Gastrocnemius medialis (tissue), 4 donors: ENCODE results near the gene CFAP46. TPM values are rescaled to one million over a fixed set of nuclear protein-coding genes. Genes with fewer than 3 reads are reported as not detected.

Source experiments
- ATAC-seq, 2 donors: fragments of 150-250 bp; one replicate each; pipeline ENCODE4 v1.9.1; 2016
- DNase-seq, 2 donors: peaks; one replicate each; pipeline ENCODE4 v3.0.0-alpha.2; 2019
- H3K27ac ChIP-seq, 4 donors: fragments of 200-600 bp; sonication (generic); 1 replicate in 1 of 4; 2 replicates in 3 of 4; pipeline ENCODE4 v1.5.1; 2016 to 2018; ENCODE audit warnings: mild to moderate bottlenecking in 2 of 4, moderate library complexity in 1 of 4
- H3K27me3 ChIP-seq, 3 donors: fragments of 200-600 bp; sonication (generic) in 2 of 3; 1 replicate in 1 of 3; 2 replicates in 2 of 3; pipeline versions ENCODE4 v1.5.1 to v1.6.0; 2016 to 2019; ENCODE audit warnings: mild to moderate bottlenecking in 1 of 3, moderate library complexity in 1 of 3
- H3K36me3 ChIP-seq, 2 donors: fragments of 200-600 bp; sonication (generic) in 1 of 2; one replicate each; pipeline ENCODE4 v1.5.1; 2017 to 2018
- H3K4me1 ChIP-seq, 2 donors: fragments of 200-600 bp; sonication (generic) in 1 of 2; one replicate each; pipeline ENCODE4 v1.5.1; 2016 to 2017; ENCODE audit warnings: mild to moderate bottlenecking in 2 of 2
- H3K4me3 ChIP-seq, 4 donors: fragments of 200-600 bp; sonication (generic) in 3 of 4; 1 replicate in 1 of 4; 2 replicates in 3 of 4; pipeline ENCODE4 v1.5.1; 2016 to 2019; ENCODE audit warnings: mild to moderate bottlenecking in 2 of 4
- H3K9me3 ChIP-seq, 3 donors: fragments of 200-600 bp; sonication (generic) in 2 of 3; 1 replicate in 1 of 3; 2 replicates in 2 of 3; pipeline ENCODE4 v1.5.1; 2016 to 2019
- POLR2A ChIP-seq, 2 donors: fragments of 450-650 bp; IDR thresholded peaks; one replicate each; pipeline ENCODE4 v1.6.1; 2017; ENCODE audit warnings: antibody characterized with exemption in 2 of 2, mild to moderate bottlenecking in 2 of 2, moderate library complexity in 2 of 2
- in situ Hi-C, 4 donors: fragments of 200-750 bp; cut with MboI; loops; one replicate each; pipeline versions ENCODE4 v1.15.0 to v1.8.0; 2017; ENCODE audit warnings: low sequenced_read_pairs in 4 of 4
- intact Hi-C: fragments of 100-400 bp; cut with DNase I; formaldehyde crosslinking; loops from one replicate; pipeline ENCODE4 v1.15.1; 2023; ENCODE audit warnings: low total_unique reads
- total RNA-seq, 4 donors: library from RNA; depleted of rRNA; stranded (reverse); fragments of >200 nt; gene quantifications; one replicate each; pipeline versions ENCODE4 v1.1.0 to v1.2.3, GENCODE V29; 2016
- TF ChIP-seq, protein P1 (sequence below), 5 experiments: fragments of 450-650 bp in 3 of 5; fragments of 200-600 bp in 2 of 5; sonication (generic) in 2 of 5; IDR thresholded peaks in 4 of 5; conservative IDR thresholded peaks in 1 of 5; 1 replicate in 4 of 5; 2 replicates in 1 of 5; pipeline ENCODE4 v1.5.1; 2016 to 2019; ENCODE audit warnings: antibody characterized with exemption in 5 of 5, mild to moderate bottlenecking in 3 of 5, moderate library complexity in 3 of 5

The CFAP46 gene
- total RNA-seq, 4 donors from 2014 or later: 4.2 to 27.9 (median 11.9) TPM

DNA sequence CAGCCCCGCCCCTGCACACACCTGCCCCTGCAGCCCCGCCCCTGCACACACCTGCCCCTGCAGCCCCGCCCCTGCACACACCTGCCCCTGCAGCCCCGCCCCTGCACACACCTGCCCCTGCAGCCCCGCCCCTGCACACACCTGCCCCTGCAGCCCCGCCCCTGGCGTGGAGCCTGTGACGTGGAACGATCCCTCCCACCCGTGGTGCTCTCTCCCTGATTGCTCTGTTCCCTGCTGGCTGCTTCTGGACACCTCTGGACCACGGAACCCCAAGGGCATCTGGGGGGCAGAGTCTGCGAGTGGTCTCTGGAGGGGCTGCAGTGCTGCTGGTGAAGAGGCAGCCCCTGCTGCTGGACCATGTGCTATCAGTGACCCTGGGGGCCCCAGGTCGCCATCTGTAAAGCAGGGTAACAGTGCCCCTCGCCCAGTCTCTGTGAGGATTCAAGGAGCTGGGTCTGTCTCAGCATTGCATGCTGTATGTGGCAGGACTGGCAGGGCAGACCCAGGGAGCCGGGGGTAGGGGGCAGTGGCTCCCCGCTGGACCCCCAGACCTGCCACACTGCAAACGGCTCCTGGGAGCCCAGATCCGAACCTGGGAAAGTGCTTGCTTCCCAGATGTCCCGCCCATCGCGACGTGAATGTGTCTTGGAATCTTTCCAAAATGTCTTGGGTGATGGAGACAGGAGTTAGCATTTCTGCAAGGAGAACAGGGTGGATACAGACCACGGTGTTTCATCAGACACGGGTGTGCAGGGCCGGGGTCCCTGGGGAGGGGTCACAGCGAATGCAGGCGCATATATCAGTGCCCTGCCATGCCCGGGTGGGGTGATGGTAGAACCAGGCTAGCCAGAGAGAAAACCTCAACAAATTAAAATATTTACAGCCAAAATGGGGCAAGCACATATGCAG, 128.6 kb downstream of the CFAP46 start:
- ATAC-seq (no peak), DNase-seq (no peak)
- in situ Hi-C loops (no loop called here), intact Hi-C loops (no loop called here)
- H3K9me3 ChIP-seq: no peaks in the 10 kb centered on the region
- H3K4me3 ChIP-seq: no peak overlapping the region
- H3K27ac ChIP-seq: no peak overlapping the region
- H3K4me1 ChIP-seq: no peaks in the 10 kb centered on the region
- no peak for TF ChIP-seq POLR2A (IDR thresholded peaks at IDR 0.05)
- TF ChIP-seq, protein P1, sequence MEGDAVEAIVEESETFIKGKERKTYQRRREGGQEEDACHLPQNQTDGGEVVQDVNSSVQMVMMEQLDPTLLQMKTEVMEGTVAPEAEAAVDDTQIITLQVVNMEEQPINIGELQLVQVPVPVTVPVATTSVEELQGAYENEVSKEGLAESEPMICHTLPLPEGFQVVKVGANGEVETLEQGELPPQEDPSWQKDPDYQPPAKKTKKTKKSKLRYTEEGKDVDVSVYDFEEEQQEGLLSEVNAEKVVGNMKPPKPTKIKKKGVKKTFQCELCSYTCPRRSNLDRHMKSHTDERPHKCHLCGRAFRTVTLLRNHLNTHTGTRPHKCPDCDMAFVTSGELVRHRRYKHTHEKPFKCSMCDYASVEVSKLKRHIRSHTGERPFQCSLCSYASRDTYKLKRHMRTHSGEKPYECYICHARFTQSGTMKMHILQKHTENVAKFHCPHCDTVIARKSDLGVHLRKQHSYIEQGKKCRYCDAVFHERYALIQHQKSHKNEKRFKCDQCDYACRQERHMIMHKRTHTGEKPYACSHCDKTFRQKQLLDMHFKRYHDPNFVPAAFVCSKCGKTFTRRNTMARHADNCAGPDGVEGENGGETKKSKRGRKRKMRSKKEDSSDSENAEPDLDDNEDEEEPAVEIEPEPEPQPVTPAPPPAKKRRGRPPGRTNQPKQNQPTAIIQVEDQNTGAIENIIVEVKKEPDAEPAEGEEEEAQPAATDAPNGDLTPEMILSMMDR (IDR thresholded peaks at IDR 0.05 in 4 of 5, conservative IDR thresholded peaks at IDR 0.05 in 1 of 5): no peak
- H3K36me3 ChIP-seq: peaks cover 0 to 9% of the 10 kb centered on the region in 2 donors
- no peaks in the 10 kb centered on the region for H3K27me3 ChIP-seq

DNA sequence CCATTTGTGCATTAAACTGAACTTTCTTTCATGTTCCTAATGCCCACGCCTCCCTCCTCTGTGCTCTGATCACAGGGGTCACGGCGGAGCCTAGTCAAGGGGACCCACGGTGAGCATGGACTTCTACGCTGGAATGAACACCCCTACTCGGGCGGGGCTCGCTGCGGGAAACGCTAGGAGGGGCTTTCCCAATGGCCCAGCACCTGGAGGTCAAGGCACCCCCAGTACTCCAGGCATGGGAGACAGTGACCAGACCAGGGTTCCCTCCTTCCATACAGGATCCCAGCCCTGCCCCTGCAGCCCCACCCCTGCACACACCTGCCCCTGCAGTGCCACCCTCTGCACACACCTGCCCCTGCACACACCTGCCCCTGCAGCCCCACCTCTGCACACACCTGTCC, 129.4 kb downstream of the CFAP46 start:
- in situ Hi-C loops (no loop called here), intact Hi-C loops (no loop called here)
- H3K4me1 ChIP-seq: no peaks in the 10 kb centered on the region
- no peaks in the 10 kb centered on the region for H3K9me3 ChIP-seq
- no peaks in the 10 kb centered on the region for H3K27me3 ChIP-seq
- ATAC-seq: no peak
- no peak overlapping the region for H3K27ac ChIP-seq
- no peak for DNase-seq
- TF ChIP-seq POLR2A (IDR thresholded peaks at IDR 0.05): no peak
- TF ChIP-seq, protein P1 (IDR thresholded peaks at IDR 0.05 in 4 of 5, conservative IDR thresholded peaks at IDR 0.05 in 1 of 5): no peak
- peaks cover 0 to 9% of the 10 kb centered on the region in 2 donors for H3K36me3 ChIP-seq
- H3K4me3 ChIP-seq: no peak overlapping the region

DNA sequence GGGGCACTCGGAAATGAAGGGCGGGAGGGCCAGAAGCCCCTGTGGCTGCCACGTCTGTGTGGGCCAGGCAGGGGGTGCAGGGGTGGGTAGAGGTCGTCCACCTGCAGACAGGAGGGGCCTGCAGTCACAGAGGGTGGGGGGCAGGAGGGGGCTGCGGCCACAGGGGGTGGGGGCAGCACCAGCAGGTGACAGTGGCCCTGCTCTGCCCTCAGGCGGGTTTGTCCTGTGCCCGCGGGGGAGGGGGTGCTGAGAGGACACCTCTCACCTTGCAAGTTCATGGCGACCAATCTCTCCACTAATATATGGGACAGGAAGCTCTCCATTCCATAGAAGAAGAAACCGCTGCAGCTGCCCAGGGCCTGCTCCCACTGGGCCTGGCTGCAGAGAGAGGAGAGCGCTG, 129.8 kb downstream of the CFAP46 start:
- Histone ChIP-seq H3K9me3 (no peaks in the 10 kb centered on the region), H3K4me1 (no peaks in the 10 kb centered on the region), H3K36me3 (peaks cover 0 to 8% of the 10 kb centered on the region in 2 donors), H3K4me3 (no peak overlapping the region), H3K27me3 (no peaks in the 10 kb centered on the region), H3K27ac (no peak overlapping the region)
- intact Hi-C loops (no loop called here), in situ Hi-C loops (no loop called here)
- no peak for DNase-seq
- TF ChIP-seq, protein P1 (IDR thresholded peaks at IDR 0.05 in 4 of 5, conservative IDR thresholded peaks at IDR 0.05 in 1 of 5): no peak
- TF ChIP-seq POLR2A (IDR thresholded peaks at IDR 0.05): no peak
- ATAC-seq: no peak

DNA sequence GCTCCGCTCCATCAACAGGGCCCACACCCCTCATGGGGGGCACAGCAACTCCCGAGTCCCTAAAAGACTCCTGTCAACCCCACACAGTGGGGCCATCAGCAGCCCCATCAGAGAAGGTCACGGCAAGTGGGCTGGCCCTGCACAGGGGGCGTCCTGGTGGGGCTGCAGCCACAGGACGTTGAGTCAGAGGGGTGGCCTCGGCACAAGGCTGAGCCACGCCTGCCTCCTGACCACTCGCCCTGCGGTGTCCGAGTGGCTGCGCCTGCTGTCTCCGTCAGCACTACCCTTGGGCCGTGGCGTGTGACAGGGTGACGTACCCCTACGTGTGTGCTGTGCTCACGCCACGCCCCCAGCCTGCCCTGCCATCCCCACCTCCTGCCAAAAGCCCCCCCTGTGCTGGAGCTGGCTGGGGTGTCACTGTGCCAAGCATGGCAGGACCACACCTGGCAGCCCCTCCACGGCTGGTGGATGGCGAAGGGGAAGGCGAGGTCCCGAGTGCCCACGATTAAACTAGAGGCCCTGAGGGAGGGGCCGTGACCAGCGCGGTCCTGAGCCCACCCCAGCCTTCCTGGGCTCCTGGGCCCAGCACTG, 130.4 kb downstream of the CFAP46 start:
- Histone ChIP-seq H3K4me3 (no peak overlapping the region), H3K4me1 (no peaks in the 10 kb centered on the region), H3K27me3 (no peaks in the 10 kb centered on the region), H3K9me3 (no peaks in the 10 kb centered on the region), H3K36me3 (peaks cover 0 to 3% of the 10 kb centered on the region in 2 donors), H3K27ac (no peak overlapping the region)
- intact Hi-C loops (no loop called here), in situ Hi-C loops (no loop called here)
- TF ChIP-seq, protein P1 (IDR thresholded peaks at IDR 0.05 in 4 of 5, conservative IDR thresholded peaks at IDR 0.05 in 1 of 5): no peak
- TF ChIP-seq POLR2A (IDR thresholded peaks at IDR 0.05): no peak
- ATAC-seq (no peak), DNase-seq (no peak)
